Measurements from ENCODE around the gene HEPACAM2.

HEPACAM2 gene

GRCh38 chr7:93145354-93145753 lies 80.9 kb downstream of the HEPACAM2 start:
- DNase-seq (ENCODE audit: insufficient read length) (no peak), FAIRE-seq (no peak)
- no peak for TF ChIP-seq TAF1 (IDR thresholded peaks at IDR 0.05; ENCODE audit: borderline replicate concordance, low read depth, low read length)
- no peak for TF ChIP-seq POLR2AphosphoS5 (IDR thresholded peaks at IDR 0.05; ENCODE audit: low read depth, low read length)
- TF ChIP-seq POLR2A (IDR thresholded peaks at IDR 0.05; ENCODE audit: low read depth, low read length), result no peak

GRCh38 chr7:93142127-93142526 lies 84.1 kb downstream of the HEPACAM2 start:
- no peak for FAIRE-seq
- TF ChIP-seq POLR2AphosphoS5 (IDR thresholded peaks at IDR 0.05; ENCODE audit: low read depth, low read length) (no peak), POLR2A (IDR thresholded peaks at IDR 0.05; ENCODE audit: low read depth, low read length) (no peak), TAF1 (IDR thresholded peaks at IDR 0.05; ENCODE audit: borderline replicate concordance, low read depth, low read length) (no peak)
- no peak for DNase-seq (ENCODE audit: insufficient read length)

GRCh38 chr7:93140582-93141191 lies 85.6 kb downstream of the HEPACAM2 start:
- FAIRE-seq (no peak), DNase-seq (ENCODE audit: insufficient read length) (no peak)
- TF ChIP-seq TAF1 (IDR thresholded peaks at IDR 0.05; ENCODE audit: borderline replicate concordance, low read depth, low read length), result no peak
- TF ChIP-seq POLR2A (IDR thresholded peaks at IDR 0.05; ENCODE audit: low read depth, low read length), result no peak
- no peak for TF ChIP-seq POLR2AphosphoS5 (IDR thresholded peaks at IDR 0.05; ENCODE audit: low read depth, low read length)

GRCh38 chr7:93138576-93138975 lies 87.7 kb downstream of the HEPACAM2 start:
- DNase-seq (ENCODE audit: insufficient read length) (no peak), FAIRE-seq (no peak)
- TF ChIP-seq TAF1 (IDR thresholded peaks at IDR 0.05; ENCODE audit: borderline replicate concordance, low read depth, low read length), result no peak
- TF ChIP-seq POLR2A (IDR thresholded peaks at IDR 0.05; ENCODE audit: low read depth, low read length), result no peak
- TF ChIP-seq POLR2AphosphoS5 (IDR thresholded peaks at IDR 0.05; ENCODE audit: low read depth, low read length), result no peak

Measured in GM12892 (cell line).